BLaER1 treated with 17β-estradiol and CSF1 and Interleukin-3, amounts not matched to agents 10 nM and 100 nM (cell line): ENCODE measurements around the gene KLHDC7B.

Source experiments
- H3K27ac ChIP-seq, 11 experiments: shearing (Covaris generic); formaldehyde crosslinking; 2 replicates each; pipeline ENCODE4 v1.8.1; 2022
- H3K27me3 ChIP-seq, 11 experiments: shearing (Covaris generic); formaldehyde crosslinking; 2 replicates each; pipeline ENCODE4 v1.8.1; 2022
- H3K36me3 ChIP-seq, 11 experiments: shearing (Covaris generic); formaldehyde crosslinking; 2 replicates each; pipeline ENCODE4 v1.8.1; 2022
- H3K4me1 ChIP-seq, 10 experiments: shearing (Covaris generic); formaldehyde crosslinking; 2 replicates each; pipeline ENCODE4 v1.8.1; 2022
- H3K4me2 ChIP-seq, 11 experiments: shearing (Covaris generic); formaldehyde crosslinking; 2 replicates each; pipeline ENCODE4 v1.8.1; 2022
- H3K4me3 ChIP-seq, 10 experiments: shearing (Covaris generic); formaldehyde crosslinking; 2 replicates each; pipeline ENCODE4 v1.8.1; 2022
- H3K9ac ChIP-seq, 11 experiments: shearing (Covaris generic); formaldehyde crosslinking; 2 replicates each; pipeline ENCODE4 v1.8.1; 2022
- H3K9me3 ChIP-seq, 11 experiments: shearing (Covaris generic); formaldehyde crosslinking; replicated peaks in 1 of 11; 2 replicates each; pipeline ENCODE4 v1.8.1; 2022
- H4K20me1 ChIP-seq, 11 experiments: shearing (Covaris generic); formaldehyde crosslinking; 2 replicates each; pipeline ENCODE4 v1.8.1; 2022
- Cebpa-rat ChIP-seq, 11 experiments: shearing (Covaris generic); IDR thresholded peaks; 2 replicates each; pipeline ENCODE4 v1.8.1; 2022

The KLHDC7B gene

GRCh38 chr22:50576806-50577696, 31.4 kb downstream of the KLHDC7B start:
- Histone ChIP-seq H3K9me3 (no peaks in the 10 kb centered on the region), H3K9ac (no peak overlapping the region), H3K27ac (0 out of 22 replicates have a peak overlapping the region, but pooled peaks of 1 of the 11 experiments have one; percentile 5), H3K4me3 (no peak overlapping the region), H3K4me2 (peak overlapping the region in 3 of 11 experiments; percentile 42 to 53 (median 51); a peak in 4 of 22 replicates), H4K20me1 (peaks cover 0 to 35% (median 8%) of the 10 kb centered on the region in 11 experiments; a peak in 12 of 22 replicates), H3K4me1 (peaks cover 17 to 54% (median 30%) of the 10 kb centered on the region in 10 experiments), H3K27me3 (no peaks in the 10 kb centered on the region), H3K36me3 (peaks cover 41 to 89% (median 73%) of the 10 kb centered on the region in 11 experiments)
- no peak for TF ChIP-seq Cebpa-rat (IDR thresholded peaks at IDR 0.05)

DNA sequence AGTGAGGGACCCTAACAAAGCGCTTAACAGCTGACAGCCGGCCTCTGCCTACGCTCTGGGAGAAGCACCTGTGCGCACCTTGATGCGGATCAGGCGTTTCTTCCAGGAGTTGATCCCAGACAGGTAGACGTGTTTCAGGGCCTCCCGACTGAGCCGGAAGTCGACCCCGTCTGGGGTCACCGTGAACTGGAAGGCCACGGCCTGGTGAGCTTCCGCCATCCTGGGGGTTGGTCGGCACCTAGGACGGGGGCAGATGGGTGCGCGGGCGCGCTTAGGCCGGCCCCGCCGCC, 31.9 kb downstream of the KLHDC7B start:
- Histone ChIP-seq H3K4me2 (peak overlapping the region in 3 of 11 experiments; percentile 42 to 53 (median 51); a peak in 4 of 22 replicates), H3K9me3 (no peaks in the 10 kb centered on the region), H3K27ac (0 out of 22 replicates have a peak overlapping the region, but pooled peaks of 1 of the 11 experiments have one; percentile 5), H3K4me1 (peaks cover 12 to 48% (median 27%) of the 10 kb centered on the region in 10 experiments), H3K36me3 (peaks cover 38 to 83% (median 68%) of the 10 kb centered on the region in 11 experiments), H3K9ac (no peak overlapping the region), H3K27me3 (no peaks in the 10 kb centered on the region), H4K20me1 (peaks cover 0 to 29% (median 3%) of the 10 kb centered on the region in 11 experiments; a peak in 9 of 22 replicates), H3K4me3 (no peak overlapping the region)
- TF ChIP-seq Cebpa-rat (IDR thresholded peaks at IDR 0.05) = no peak

DNA sequence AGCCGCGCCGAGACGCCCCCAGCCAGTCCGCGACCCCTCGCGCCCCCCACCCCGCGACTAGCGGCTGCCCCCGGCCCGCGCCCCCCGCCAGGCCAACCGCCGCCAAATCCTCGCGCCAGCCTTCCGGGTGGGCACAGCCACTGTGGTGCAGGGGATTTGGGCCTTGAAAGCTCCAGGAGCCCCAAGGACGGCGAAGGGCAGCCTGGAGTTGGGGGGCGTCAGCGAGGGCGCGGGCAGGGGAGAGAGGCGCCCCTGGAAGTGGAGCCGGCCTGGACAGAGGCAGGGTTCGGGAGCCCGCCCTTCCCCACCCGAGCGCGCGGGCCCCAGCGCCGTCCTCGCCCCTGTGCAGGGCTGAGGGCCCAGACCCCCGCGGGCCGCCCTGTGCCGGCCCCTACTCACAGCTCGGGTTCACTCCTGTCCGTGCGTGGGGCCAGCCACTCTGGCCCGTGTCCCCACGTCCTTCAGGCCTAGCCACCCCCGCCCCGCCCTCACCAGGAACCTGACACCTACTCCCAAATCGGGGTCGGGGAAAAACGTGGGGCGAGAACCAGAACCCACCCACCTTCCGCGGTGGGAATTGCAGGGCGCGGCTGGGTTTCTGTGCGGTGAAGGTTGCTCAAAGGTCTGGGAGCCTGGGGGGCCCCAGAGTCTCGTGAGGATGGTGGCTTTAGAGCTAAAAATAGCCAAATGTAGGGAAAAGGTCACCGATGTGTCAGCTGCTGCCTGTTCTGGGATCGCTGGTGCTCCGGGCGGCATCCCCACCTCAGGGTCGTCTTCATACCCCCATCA, 32.5 kb downstream of the KLHDC7B start, which contains the start of gene CPT1B:
CPT1B (minus strand) TSS at position 441 of the 789 bp plus-strand sequence. CDS start 512 bp downstream, outside the sequence.
- Histone ChIP-seq H3K4me3 (no peak within 1 kb of the TSS), H4K20me1 (peaks cover 0 to 24% (median 0%) of the 10 kb centered on the region in 11 experiments; a peak in 9 of 22 replicates), H3K36me3 (peaks cover 33 to 78% (median 62%) of the 10 kb centered on the region in 11 experiments), H3K9me3 (no peaks in the 10 kb centered on the region), H3K9ac (peak within 1 kb of the TSS in 5 of 11 experiments; percentile 3 to 42 (median 26); a peak in 4 of 22 replicates), H3K4me1 (peaks cover 11 to 45% (median 24%) of the 10 kb centered on the region in 10 experiments), H3K4me2 (peak within 1 kb of the TSS in 3 of 11 experiments; percentile 42 to 53 (median 51); a peak in 4 of 22 replicates), H3K27me3 (no peaks in the 10 kb centered on the region), H3K27ac (peak within 1 kb of the TSS in 1 of 11 experiments; percentile 5; a peak in 1 of 22 replicates)
- no peak for TF ChIP-seq Cebpa-rat (IDR thresholded peaks at IDR 0.05)

DNA sequence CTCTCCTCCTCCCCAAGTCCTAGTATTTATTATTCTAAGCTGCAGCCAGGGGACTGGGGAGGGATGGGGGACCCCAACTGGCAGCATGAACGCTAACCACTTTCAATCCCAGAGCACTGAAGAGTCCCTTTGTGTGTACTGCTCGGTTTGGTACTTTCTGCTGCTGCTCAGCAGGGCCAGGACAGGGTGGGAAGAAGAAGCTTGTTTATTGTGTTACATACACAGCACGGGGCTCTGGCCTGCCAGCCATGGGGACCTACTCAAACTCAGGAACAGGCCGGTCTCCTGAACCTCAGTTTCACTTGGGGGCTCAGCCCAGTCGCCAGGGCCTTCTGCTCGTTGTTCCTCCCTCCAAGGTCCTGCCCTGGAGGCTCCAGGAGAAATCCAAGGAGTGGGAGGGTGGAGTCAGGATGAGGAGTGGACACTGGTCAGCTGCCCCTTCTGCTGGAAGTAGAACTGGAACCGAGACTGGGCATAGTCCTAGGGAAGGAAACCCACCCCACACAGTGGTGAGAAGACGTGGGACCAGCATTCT, 33.1 kb downstream of the KLHDC7B start:
- Histone ChIP-seq H3K36me3 (peaks cover 29 to 71% (median 56%) of the 10 kb centered on the region in 11 experiments), H3K9ac (peak overlapping the region in 5 of 11 experiments; percentile 3 to 42 (median 26); a peak in 4 of 22 replicates), H4K20me1 (peaks cover 0 to 19% (median 0%) of the 10 kb centered on the region in 11 experiments; a peak in 9 of 22 replicates)

DNA sequence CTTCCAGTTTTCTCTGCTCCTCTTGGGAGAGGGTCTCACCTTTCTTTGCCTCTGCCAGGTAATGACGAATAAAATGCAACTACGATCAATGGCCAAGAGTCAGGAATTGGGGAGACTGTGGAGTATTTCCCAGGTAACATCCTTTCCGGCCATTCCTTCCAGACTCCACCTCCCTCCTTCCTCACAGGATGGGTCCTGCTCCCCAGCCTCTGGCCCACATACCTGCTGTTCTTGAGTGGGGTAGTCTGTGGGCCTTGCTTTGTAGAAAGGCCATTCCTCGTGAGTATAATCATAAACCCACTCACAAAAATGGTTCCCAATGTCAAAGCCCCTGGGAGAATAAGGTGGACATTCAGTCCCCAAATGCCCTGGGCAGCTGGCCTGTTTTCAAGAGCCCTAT, 34.1 kb downstream of the KLHDC7B start:
- peaks cover 0 to 19% (median 0%) of the 10 kb centered on the region in 11 experiments; a peak in 8 of 22 replicates for H4K20me1 ChIP-seq
- no peak for TF ChIP-seq Cebpa-rat (IDR thresholded peaks at IDR 0.05)
- H3K36me3 ChIP-seq = peaks cover 29 to 68% (median 52%) of the 10 kb centered on the region in 11 experiments; a peak in 21 of 22 replicates
- H3K4me1 ChIP-seq = peaks cover 18 to 53% (median 32%) of the 10 kb centered on the region in 10 experiments
- no peak overlapping the region for H3K27ac ChIP-seq
- H3K9ac ChIP-seq = peak overlapping the region in 2 of 11 experiments; percentile 6 to 42; a peak in 1 of 22 replicates
- no peak overlapping the region for H3K4me2 ChIP-seq
- H3K27me3 ChIP-seq = no peaks in the 10 kb centered on the region
- H3K4me3 ChIP-seq = no peak overlapping the region
- H3K9me3 ChIP-seq = no peaks in the 10 kb centered on the region

More for the DNA sequence above, 33.1 kb downstream of the KLHDC7B start:
- H3K4me2 ChIP-seq = no peak overlapping the region
- no peak overlapping the region; a peak in 1 of 22 replicates for H3K27ac ChIP-seq
- no peak for TF ChIP-seq Cebpa-rat (IDR thresholded peaks at IDR 0.05)
- peaks cover 17 to 51% (median 30%) of the 10 kb centered on the region in 10 experiments for H3K4me1 ChIP-seq
- no peaks in the 10 kb centered on the region for H3K9me3 ChIP-seq
- H3K4me3 ChIP-seq = no peak overlapping the region
- no peaks in the 10 kb centered on the region for H3K27me3 ChIP-seq

- peaks cover 0 to 13% (median 0%) of the 10 kb centered on the region in 11 experiments; a peak in 7 of 22 replicates for H4K20me1 ChIP-seq
- peak overlapping the region; percentile 88 to 98 (median 97) for H3K9ac ChIP-seq
- TF ChIP-seq Cebpa-rat (IDR thresholded peaks at IDR 0.05) = no peak
- peaks cover 22 to 59% (median 42%) of the 10 kb centered on the region in 11 experiments; a peak in 21 of 22 replicates for H3K36me3 ChIP-seq
- peak overlapping the region; percentile 89 to 98 (median 97); a peak in 21 of 22 replicates for H3K27ac ChIP-seq
- H3K4me1 ChIP-seq = peaks cover 18 to 53% (median 32%) of the 10 kb centered on the region in 10 experiments
- peak overlapping the region; percentile 69 to 79 (median 78) for H3K4me3 ChIP-seq
- peak overlapping the region; percentile 86 to 98 (median 96) for H3K4me2 ChIP-seq
- no peaks in the 10 kb centered on the region for H3K27me3 ChIP-seq
- no peaks in the 10 kb centered on the region for H3K9me3 ChIP-seq
Measured at GRCh38 chr22:50581031-50581949, 35.6 kb downstream of the KLHDC7B start.

- Histone ChIP-seq H3K4me3 (peak overlapping the region; percentile 69 to 79 (median 78)), H3K27ac (peak overlapping the region; percentile 89 to 98 (median 97)), H3K27me3 (no peaks in the 10 kb centered on the region), H3K9ac (peak overlapping the region; percentile 88 to 98 (median 97)), H4K20me1 (peaks cover 0 to 10% (median 0%) of the 10 kb centered on the region in 11 experiments; a peak in 5 of 22 replicates), H3K4me1 (peaks cover 18 to 53% (median 32%) of the 10 kb centered on the region in 10 experiments), H3K36me3 (peaks cover 22 to 52% (median 35%) of the 10 kb centered on the region in 11 experiments; a peak in 21 of 22 replicates), H3K4me2 (peak overlapping the region; percentile 86 to 98 (median 96)), H3K9me3 (no peaks in the 10 kb centered on the region)
- TF ChIP-seq Cebpa-rat (IDR thresholded peaks at IDR 0.05) = no peak
Measured at GRCh38 chr22:50581950-50582492, 36.3 kb downstream of the KLHDC7B start.
